MM.1S (cell line): Measurements from ENCODE around the gene NOMO2.
"Not testable (repeated sequence)": the region's sequence is repeated elsewhere in the genome, so short reads cannot be mapped to it uniquely, and the experiment has no call there.

Experiments
- EZH2 ChIP-seq: fragments of 300-600 bp; sonication (generic); optimal IDR thresholded peaks from 2 replicates; pipeline ENCODE3; 2017; ENCODE audit warnings: low read depth, mild to moderate bottlenecking, antibody characterized with exemption, low read length, mixed read lengths
- TF ChIP-seq, protein P1 (sequence below): fragments of 300-600 bp; sonication (generic); IDR thresholded peaks from 2 replicates; pipeline ENCODE4 v1.5.1; 2016; ENCODE audit warnings: antibody characterized with exemption, low read length, mixed read lengths

DNA sequence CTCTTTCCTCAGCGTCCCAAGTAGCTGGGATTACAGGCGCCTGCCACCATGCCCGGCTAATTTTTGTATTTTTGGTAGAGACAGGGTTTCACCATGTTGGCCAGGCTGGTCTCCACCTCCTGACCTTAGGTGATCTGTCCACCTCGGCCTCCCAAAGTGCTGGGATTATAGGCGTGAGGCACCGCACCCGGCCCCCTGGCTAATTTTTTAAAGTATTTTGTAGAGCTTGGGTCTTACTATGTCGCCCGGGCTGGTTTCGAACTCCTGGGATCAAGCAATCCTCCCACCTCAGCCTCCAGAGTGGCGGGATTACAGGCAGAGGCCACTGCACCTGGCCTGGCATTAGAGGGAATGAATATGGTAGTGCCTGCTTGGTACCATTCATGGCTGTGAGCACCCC, 33.9 kb upstream of the NOMO2 start:
- TF ChIP-seq, protein P1, sequence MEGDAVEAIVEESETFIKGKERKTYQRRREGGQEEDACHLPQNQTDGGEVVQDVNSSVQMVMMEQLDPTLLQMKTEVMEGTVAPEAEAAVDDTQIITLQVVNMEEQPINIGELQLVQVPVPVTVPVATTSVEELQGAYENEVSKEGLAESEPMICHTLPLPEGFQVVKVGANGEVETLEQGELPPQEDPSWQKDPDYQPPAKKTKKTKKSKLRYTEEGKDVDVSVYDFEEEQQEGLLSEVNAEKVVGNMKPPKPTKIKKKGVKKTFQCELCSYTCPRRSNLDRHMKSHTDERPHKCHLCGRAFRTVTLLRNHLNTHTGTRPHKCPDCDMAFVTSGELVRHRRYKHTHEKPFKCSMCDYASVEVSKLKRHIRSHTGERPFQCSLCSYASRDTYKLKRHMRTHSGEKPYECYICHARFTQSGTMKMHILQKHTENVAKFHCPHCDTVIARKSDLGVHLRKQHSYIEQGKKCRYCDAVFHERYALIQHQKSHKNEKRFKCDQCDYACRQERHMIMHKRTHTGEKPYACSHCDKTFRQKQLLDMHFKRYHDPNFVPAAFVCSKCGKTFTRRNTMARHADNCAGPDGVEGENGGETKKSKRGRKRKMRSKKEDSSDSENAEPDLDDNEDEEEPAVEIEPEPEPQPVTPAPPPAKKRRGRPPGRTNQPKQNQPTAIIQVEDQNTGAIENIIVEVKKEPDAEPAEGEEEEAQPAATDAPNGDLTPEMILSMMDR: not testable (repeated sequence)
- not testable (repeated sequence) for TF ChIP-seq EZH2
